ENCODE results near the gene ZNF850.

DNA sequence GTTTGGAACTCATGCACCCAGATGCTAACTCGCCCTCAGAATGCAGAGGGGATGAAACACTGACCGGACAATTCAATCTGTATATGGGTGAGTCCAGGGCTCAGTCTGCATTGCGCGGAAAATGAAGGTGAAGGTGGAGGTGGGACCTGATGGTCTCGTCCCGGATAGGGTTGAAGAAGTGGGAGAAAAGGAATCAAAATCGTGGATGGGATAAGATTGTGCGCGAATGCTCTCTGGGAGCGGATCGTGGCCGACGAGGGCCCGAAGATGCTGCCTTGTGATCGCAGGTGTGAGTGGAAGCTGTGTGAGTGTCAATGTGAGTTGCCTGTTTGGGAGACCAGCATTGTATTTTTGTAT lies 594 bp upstream of the ZNF850 start:
- no peak for TF ChIP-seq EZH2 (IDR thresholded peaks at IDR 0.05; ENCODE audit: borderline replicate concordance)
- TF ChIP-seq, protein P1, sequence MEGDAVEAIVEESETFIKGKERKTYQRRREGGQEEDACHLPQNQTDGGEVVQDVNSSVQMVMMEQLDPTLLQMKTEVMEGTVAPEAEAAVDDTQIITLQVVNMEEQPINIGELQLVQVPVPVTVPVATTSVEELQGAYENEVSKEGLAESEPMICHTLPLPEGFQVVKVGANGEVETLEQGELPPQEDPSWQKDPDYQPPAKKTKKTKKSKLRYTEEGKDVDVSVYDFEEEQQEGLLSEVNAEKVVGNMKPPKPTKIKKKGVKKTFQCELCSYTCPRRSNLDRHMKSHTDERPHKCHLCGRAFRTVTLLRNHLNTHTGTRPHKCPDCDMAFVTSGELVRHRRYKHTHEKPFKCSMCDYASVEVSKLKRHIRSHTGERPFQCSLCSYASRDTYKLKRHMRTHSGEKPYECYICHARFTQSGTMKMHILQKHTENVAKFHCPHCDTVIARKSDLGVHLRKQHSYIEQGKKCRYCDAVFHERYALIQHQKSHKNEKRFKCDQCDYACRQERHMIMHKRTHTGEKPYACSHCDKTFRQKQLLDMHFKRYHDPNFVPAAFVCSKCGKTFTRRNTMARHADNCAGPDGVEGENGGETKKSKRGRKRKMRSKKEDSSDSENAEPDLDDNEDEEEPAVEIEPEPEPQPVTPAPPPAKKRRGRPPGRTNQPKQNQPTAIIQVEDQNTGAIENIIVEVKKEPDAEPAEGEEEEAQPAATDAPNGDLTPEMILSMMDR (IDR thresholded peaks at IDR 0.05; ENCODE audit: poor library complexity) = no peak

Measured in hepatocyte (in vitro differentiated cells).